Stimulated activated CD8-positive, alpha-beta memory T cell treated with anti-CD3 and anti-CD28 coated beads, Interleukin-2, amount 100 ng/mL, for 1 hour (primary cell): ENCODE data around the gene C19orf25.

Experiments
- DNase-seq, 2 donors: peaks; one replicate each; pipeline ENCODE4 v3.0.0-alpha.2; 2020; ENCODE audit warnings: low read depth in 2 of 2

The C19orf25 gene

DNA sequence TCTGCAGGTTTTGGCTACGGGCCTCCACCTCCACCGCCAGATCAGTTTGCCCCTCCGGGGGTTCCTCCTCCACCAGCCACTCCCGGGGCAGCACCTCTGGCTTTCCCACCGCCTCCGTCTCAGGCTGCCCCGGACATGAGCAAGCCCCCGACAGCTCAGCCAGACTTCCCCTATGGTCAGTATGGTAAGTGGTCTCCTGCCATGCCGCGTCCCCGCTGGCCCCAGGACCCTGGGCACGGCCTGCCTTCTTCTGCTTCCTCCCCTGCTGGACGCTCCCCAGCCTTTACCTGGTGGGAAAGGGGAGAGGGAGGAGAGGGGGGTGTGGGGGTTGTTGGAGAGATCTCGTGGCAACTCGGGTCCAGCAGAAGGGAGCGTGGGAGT, 46.5 kb downstream of the C19orf25 start:
- no peak for DNase-seq

DNA sequence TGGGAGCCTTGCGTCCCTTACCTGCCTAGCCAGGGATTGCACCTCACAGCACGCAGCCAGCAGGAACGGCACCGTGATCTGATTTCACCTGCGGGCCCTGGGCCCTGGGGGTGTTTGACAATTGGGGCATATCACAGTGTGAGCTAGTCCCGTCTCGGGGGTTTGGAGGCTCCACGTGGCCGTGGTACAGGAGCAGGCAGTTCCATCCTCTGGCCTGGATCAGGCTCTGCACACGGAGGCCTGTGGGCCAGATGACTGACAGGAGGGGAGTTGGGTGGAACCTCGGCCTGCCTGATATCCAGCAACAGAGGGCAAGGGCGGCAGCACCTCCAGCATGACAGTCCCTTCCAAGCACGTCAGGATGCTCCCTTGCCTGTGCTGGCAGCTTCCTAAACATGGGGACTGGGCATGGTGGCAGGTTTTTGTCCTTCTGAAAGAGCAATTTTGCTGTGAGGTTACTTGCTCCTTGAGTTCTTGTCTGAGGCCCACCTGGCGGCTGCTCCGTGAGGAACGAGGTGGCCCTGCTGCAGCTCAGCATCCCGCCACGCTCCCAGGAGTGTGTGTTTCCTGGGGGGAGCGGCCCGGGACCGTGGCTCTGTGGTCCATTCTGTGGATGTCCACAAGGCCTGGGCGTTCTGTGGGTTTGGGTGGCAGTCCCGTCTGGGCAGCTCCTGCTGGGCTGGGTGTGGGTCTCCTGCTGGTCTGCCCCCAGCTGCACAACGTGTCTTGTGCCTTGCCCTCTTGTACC, 47.1 kb downstream of the C19orf25 start:
- DNase-seq: no peak

DNA sequence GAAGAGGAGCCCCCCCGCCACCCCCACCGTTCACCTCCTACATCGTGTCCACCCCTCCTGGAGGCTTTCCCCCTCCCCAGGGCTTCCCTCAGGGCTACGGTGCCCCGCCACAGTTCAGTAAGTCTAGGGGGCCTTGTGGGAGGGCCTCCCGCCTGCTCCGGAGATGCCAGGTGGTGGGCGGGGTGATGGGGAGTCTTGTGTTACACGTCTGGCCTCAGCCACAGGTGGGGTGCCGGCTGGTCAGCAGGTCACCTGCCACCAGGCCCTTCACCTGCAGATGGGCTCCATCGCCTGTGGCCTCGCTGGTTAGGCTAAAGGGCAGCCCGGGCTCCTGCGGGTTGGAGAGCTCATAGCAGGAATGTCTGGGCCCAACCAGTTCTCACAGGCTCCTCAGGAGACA, 48.8 kb downstream of the C19orf25 start:
- no peak for DNase-seq

DNA sequence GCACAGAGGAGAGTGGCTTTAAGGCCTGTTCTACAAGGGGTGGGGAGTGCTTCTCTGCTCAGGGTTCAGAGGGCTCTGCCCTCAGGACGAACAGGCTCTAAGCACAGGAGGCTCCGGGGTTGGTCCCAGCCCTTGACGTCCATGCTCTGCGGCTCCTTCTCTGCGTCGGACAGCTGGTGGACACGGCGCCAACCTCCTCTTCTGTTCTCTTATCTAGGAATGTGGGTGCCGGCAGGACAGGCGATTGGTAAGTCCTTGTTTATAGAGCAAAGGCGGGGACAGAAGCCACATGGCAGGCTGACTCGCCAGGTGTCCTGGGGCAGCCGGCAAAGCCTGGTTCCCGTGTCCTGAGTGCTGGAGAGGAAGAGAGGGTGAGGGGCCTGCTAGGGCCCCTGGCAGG, 49.3 kb downstream of the C19orf25 start:
- DNase-seq: no peak

DNA sequence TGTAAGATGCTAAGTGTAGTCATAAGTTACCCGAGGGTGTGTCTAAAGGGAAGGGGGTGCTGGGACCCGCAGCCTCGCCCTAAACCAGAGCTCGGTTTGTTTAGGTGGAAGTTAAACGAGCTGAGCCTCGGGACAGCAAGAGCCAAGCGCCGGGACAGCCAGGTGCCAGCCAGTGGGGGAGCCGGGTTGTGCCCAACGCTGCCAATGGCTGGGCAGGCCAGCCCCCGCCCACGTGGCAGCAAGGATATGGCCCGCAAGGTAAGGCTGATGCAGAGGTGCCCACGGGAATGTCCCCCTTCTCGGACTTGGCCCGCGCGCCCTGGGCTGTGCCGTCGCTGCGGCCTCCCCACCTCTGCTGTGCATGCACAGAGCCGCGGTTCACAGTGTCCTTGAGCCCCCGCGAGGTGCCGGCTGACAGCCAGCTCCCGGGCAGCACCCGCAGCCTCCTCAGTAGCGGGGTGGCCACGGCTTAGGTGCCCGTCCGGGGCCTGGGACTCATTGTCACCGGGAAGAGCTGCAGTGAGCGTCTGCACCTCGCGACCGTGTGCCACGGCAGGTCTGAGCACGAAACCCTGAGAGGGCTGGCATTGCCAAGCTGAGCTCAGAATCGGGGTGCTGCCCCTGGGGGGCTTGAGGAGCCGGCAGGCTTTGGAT, 50.1 kb downstream of the C19orf25 start:
- no peak for DNase-seq

DNA sequence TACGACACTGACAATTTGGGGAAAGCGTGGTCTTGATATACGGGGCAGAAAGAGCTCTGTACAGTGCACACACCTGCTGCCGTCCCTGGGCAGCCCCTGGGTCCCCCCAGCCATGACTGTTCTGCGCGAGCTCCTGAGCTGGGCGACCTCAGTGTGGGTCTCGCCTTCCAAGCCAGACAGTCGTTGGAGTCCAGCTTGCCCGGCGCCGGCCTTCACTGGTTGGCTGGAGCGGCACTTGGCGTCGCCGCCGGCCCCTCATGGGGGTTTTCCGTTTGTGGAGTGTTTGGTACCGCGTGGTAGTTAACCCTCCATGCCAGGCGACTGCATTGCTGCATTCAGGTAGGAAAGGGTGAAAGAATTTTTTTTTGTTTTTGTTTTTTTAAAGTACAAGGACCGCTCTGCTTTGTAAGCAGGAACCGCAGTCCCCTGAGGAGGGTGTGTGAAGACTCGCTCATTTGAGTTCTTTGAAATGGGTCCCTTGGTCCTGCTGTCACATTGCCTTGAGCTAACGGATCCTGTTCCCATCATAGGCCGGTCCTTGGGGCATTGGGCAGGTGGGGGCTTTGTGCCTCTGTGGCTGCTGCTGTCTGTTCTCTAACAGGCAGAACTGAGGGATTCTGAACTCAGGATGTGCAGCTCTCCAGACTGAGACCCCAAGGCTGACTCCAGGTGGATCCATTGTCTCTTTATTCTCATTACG, 51.6 kb downstream of the C19orf25 start:
- DNase-seq: no peak

DNA sequence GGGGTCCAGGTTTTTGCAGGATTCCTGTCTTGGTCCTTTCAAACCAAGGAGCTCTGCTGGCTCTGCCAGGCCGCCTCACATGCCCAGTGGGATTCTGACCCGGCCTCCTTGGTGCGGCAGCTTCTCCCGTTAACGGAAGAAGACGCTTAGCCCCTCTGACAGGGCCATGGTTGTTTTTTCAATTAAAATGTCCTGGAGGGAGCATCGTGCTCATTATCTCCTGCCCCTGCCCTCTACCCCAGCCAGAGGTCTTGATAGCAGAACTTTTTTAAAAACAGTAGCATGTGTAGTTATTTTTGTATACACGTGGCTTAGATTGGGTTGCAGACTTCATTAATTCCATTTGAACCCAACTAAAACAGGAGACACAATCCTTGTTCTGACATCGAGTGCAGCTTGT, 52.3 kb downstream of the C19orf25 start:
- no peak for DNase-seq

DNA sequence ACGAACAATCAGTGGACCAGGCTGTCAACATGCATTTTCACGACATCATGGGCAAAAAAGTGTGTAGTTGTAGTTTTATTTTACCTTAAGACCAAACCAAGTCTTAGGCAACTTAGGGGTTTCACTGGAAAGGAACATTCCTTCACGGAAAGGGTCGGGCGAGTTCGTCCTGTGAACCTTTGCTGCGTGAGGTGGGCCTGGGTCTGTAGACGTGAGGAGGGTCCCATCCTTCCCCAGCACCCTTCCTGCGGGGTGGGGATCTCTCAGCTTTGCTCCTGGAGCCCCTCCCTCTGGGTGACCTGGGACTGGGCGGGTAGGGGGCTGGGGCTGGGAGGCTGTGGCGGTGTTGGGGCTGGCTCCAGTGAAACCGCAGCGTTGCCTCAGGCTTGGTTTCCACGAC, 53.1 kb downstream of the C19orf25 start:
- DNase-seq: no peak

DNA sequence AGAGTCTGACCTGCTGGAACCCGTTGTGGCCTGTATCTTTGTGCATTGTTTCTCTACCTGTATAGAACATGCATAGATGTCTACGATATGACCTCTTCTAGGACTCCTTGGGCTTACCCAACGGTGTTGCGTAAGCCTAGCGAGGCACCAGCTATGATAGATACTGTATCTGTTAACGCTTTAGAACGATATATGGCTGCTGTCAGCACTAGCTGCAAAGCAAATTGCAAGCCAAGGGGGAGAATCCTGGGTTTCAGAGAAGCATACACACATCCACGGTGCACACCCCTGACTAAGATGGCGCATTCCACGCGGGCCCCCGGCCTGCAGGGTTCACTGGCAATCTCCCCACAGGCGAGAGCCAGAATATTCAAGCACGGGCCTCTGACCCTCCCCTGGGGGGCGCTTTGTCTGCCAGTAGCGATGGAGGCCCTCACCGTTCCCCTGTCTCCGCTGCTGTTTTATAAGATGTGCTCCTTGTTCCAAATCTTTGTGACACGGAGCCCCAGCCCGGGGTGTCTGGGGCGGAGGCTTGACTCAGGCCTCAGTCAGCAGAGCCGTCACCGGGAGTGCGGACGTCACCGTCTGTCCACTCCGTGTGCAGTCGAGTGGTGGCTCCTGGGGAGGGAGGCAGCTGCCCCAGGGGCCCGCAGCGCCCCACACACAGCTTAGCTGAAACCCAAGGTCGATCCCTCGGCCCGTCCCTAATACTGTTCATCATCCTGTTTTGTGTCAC, 53.7 kb downstream of the C19orf25 start:
- DNase-seq: no peak

DNA sequence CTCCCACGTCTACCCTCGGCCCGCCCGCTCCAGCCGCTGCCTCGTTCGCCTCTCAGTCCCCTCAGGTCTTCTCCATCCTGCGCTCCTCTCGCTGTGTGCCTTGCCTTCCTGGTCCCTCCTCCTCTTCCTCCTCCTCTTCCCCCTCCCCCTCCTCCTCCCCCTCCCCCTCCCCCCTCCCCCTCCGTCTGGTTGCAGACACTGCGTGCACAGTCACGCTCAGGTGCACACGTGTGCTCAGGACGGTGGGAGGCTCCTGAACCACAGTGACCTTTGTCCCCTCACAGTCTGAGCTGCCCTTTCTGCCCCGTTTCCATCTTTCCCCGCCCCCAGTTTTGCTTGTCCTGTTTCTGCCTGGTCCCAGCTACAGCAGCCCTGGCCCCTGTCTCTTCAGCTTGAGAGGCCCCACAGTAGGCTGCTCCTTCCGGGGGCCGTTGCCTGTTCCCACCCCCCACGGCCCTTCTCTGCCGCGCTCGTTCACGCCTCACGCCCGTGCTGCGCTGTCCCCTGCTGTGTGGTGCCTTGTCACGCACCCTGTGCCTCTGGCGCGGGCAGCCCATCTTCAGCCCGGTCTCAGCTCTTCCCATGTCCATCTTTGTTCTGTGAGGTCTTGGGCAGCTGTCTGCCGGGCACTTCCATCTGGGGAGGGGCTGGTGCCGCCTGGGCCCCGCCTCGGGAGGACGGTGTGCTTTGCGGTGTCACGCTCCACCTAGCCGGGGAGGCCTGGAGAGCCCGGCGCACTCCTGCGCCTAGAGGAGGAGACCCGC, 54.6 kb downstream of the C19orf25 start:
- DNase-seq: no peak

DNA sequence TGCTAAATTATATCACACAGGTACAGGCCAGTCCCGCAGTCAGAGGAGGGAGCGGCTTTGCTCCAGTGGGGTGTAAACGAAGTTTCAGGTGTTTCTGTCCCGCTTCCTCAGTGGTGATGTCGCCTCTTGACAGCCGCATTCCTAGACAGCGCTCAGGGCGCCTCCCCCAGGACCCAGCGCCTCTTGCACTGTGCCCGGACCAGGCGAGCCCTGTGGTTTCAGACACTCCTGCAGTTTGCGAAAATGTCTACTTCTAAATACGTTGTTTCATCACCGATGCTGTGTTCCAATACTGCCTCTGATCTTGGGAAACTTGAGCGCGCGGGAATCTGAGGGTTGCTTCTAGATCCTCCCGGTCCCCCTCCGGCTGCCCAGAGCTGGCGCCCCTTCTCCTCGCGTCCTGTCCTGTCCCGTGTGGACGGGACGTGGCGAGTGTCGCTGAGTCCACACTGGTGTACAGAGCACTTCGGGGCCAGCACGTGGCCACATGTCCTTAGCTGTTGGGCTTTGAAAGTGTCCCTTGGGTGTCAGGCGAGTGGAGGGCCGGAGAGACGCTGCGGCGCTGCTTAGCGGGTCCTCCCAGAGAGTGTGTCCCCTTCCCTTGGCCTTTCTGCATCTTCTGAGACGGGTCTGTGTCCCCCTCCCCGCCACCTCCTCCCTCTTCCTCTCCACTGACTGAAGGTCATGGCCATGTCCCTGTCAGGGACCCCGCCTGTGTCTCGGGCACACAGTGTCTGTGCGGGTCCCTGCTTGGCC, 55.4 kb downstream of the C19orf25 start:
- DNase-seq: no peak
